ENCODE data around the gene ST3GAL5. TPM values are rescaled to one million over a fixed set of nuclear protein-coding genes. Genes with fewer than 3 reads are reported as not detected.

ST3GAL5 gene
- total RNA-seq = 4.9 and 5.6 TPM in 2 replicates

GRCh38 chr2:85888684-85889626 is at the start of gene ST3GAL5:
Gene ST3GAL5, minus strand, starts transcription at chr2:85888990. Its CDS starts 85 bp downstream, at chr2:85888905.

Other genes starting within 250 kb of the ST3GAL5 start
- under 0.01 TPM in 1 of 2 replicates, not detected in the other for gene SFTPB, start 220.8 kb downstream of the ST3GAL5 start, total RNA-seq
- gene GNLY, start 194.6 kb downstream of the ST3GAL5 start, total RNA-seq = under 0.01 TPM in 1 of 2 replicates, not detected in the other
- 4.5 and 5.1 TPM in 2 replicates for gene ATOH8, start 135.0 kb downstream of the ST3GAL5 start, total RNA-seq
- 17.2 and 24.3 TPM in 2 replicates for gene POLR1A, start 216.9 kb upstream of the ST3GAL5 start, total RNA-seq
- 93.4 and 109 TPM in 2 replicates for gene PTCD3, start 217.2 kb upstream of the ST3GAL5 start, total RNA-seq